Activated T-helper 17 cell treated with anti-CD3 and anti-CD28 coated beads, Interleukin-2, amount 50 U/mL, for 72 hours (primary cell): ENCODE measurements around the gene SIT1. TPM values are rescaled to one million over a fixed set of nuclear protein-coding genes. Genes with fewer than 3 reads are reported as not detected.

ENCODE experiments used
- ATAC-seq: fragments of 150-1000 bp; cut with Tn5 transposase; replicated peaks from 2 replicates; pipeline ENCODE4 v1.10.0; 2021; ENCODE audit warnings: mild to moderate bottlenecking, moderate library complexity
- H3K27ac Mint-ChIP-seq: one replicate; pipeline ENCODE4 v1.8.0; 2022; ENCODE audit warnings: mixed read lengths
- H3K27me3 Mint-ChIP-seq: one replicate; pipeline ENCODE4 v1.8.0; 2022; ENCODE audit warnings: mixed read lengths
- H3K36me3 Mint-ChIP-seq: one replicate; pipeline ENCODE4 v1.8.0; 2022; ENCODE audit warnings: low read depth, mild to moderate bottlenecking, mixed read lengths
- H3K4me1 Mint-ChIP-seq: one replicate; pipeline ENCODE4 v1.8.0; 2022; ENCODE audit warnings: mixed read lengths
- H3K4me3 Mint-ChIP-seq: one replicate; pipeline ENCODE4 v1.8.0; 2022; ENCODE audit warnings: mild to moderate bottlenecking, mixed read lengths
- H3K9me3 Mint-ChIP-seq: one replicate; pipeline ENCODE4 v1.8.0; 2022; ENCODE audit warnings: mixed read lengths
- total RNA-seq, 2 donors: library from RNA; stranded (reverse); gene quantifications; one replicate each; pipeline ENCODE4 v1.2.3, GENCODE V29; 2022

The SIT1 gene
- total RNA-seq, 2 donors from 2014 or later = 97.0 to 135 TPM

DNA sequence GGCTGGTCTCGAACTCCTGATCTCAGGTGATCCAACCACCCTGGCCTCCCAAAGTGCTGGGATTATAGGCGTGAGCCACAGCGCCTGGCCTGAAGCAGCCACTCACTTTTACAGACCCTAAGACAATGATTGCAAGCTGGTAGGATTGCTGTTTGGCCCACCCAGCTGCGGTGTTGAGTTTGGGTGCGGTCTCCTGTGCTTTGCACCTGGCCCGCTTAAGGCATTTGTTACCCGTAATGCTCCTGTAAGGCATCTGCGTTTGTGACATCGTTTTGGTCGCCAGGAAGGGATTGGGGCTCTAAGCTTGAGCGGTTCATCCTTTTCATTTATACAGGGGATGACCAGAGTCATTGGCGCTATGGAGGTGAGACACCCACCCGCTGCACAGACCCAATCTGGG is 24.5 kb upstream of the SIT1 start:
- Mint-ChIP-seq H3K9me3 (no peaks in the 10 kb centered on the region), H3K36me3 (no peaks in the 10 kb centered on the region), H3K4me3 (peak overlapping the region; percentile 74), H3K4me1 (peaks cover 12% of the 10 kb centered on the region), H3K27ac (no peak overlapping the region), H3K27me3 (peaks cover 5% of the 10 kb centered on the region)
- peak; percentile 10 for ATAC-seq

DNA sequence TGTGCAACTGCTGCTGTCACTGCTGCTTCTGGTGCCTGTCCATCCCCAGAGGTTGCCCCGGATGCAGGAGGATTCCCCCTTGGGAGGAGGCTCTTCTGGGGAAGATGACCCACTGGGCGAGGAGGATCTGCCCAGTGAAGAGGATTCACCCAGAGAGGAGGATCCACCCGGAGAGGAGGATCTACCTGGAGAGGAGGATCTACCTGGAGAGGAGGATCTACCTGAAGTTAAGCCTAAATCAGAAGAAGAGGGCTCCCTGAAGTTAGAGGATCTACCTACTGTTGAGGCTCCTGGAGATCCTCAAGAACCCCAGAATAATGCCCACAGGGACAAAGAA is 23.3 kb upstream of the SIT1 start:
- Mint-ChIP-seq H3K9me3 (no peaks in the 10 kb centered on the region), H3K27me3 (peaks cover 5% of the 10 kb centered on the region), H3K4me1 (peaks cover 12% of the 10 kb centered on the region), H3K36me3 (no peaks in the 10 kb centered on the region), H3K4me3 (peak overlapping the region; percentile 45), H3K27ac (peak overlapping the region; percentile 1)
- no peak for ATAC-seq

DNA sequence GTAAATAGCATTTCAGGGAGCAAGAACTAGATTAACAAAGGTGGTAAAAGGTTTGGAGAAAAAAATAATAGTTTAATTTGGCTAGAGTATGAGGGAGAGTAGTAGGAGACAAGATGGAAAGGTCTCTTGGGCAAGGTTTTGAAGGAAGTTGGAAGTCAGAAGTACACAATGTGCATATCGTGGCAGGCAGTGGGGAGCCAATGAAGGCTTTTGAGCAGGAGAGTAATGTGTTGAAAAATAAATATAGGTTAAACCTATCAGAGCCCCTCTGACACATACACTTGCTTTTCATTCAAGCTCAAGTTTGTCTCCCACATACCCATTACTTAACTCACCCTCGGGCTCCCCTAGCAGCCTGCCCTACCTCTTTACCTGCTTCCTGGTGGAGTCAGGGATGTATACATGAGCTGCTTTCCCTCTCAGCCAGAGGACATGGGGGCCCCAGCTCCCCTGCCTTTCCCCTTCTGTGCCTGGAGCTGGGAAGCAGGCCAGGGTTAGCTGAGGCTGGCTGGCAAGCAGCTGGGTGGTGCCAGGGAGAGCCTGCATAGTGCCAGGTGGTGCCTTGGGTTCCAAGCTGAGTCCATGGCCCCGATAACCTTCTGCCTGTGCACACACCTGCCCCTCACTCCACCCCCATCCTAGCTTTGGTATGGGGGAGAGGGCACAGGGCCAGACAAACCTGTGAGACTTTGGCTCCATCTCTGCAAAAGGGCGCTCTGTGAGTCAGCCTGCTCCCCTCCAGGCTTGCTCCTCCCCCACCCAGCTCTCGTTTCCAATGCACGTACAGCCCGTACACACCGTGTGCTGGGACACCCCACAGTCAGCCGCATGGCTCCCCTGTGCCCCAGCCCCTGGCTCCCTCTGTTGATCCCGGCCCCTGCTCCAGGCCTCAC is 22.6 kb upstream of the SIT1 start, which contains the start of gene CA9:
CA9 (plus strand) TSS at position 797 of the 893 bp plus-strand sequence; CDS start at position 829, 32 bp downstream.
- peaks cover 5% of the 10 kb centered on the region for H3K27me3 Mint-ChIP-seq
- H3K27ac Mint-ChIP-seq = peak within 1 kb of the TSS; percentile 1
- H3K36me3 Mint-ChIP-seq = no peaks in the 10 kb centered on the region
- H3K9me3 Mint-ChIP-seq = no peaks in the 10 kb centered on the region
- H3K4me1 Mint-ChIP-seq = peaks cover 12% of the 10 kb centered on the region
- peak; percentile 29 for ATAC-seq
- H3K4me3 Mint-ChIP-seq = peak within 1 kb of the TSS; percentile 45

DNA sequence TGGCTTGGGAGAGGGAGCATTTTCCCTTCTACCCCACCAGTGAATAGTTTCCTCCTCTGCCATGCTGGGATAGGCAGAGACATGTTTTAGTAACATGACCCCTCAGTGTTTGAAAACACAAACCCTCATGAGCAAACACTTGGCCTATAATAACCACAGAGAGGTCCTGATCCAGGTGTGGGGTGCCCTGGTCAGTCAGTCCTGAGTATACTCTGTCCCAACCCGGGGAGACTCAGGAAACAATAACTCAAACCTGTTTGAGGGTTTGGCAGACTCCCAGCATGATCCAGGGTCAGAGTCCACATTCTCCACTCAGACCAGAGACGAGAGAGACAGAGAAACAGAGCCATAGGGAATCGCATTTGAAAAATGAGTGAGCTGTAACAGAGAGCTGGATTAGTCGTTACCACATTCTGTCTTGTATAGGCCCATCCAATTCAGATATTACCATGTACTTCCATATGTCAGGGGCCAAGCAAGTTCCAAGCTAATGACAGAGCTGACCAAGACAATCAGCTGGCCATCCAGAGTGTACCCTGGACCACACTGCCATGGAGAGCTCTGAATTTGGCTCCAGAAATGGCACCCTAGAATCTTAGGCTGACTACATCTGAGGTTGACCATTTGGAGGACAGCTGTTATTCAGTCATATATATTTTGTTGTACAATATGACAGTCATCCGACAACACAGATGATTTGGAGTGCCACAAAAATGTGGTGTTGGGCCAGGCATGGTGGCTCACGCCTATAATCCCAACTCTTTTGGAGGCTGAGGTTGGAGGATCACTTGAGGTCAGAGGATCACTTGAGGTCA is 18.8 kb upstream of the SIT1 start:
- Mint-ChIP-seq H3K4me1 (peaks cover 13% of the 10 kb centered on the region), H3K27me3 (peaks cover 3% of the 10 kb centered on the region), H3K9me3 (no peaks in the 10 kb centered on the region), H3K4me3 (no peak overlapping the region), H3K27ac (no peak overlapping the region), H3K36me3 (no peaks in the 10 kb centered on the region)
- no peak for ATAC-seq

DNA sequence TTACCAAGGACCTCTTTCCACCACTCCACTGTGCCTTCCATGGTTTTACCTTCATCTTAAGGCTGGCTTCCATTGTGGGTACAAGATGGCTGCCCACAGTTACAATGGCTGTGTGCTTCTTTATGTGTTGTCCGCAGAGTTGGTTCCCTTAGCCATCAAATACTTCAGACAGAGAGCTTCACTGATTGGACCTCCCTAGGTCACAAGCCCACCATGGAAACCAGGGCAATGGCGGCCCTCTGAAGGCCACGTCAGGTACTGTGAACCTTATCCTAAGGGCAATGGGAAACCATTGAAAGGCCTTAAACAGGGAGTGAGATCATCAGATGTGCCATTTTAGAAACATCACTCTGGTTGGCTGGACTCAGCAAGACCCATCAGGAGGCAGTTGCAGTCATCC is 17.2 kb upstream of the SIT1 start:
- no peak for ATAC-seq
- no peaks in the 10 kb centered on the region for H3K27me3 Mint-ChIP-seq
- no peaks in the 10 kb centered on the region for H3K9me3 Mint-ChIP-seq
- peaks cover under 1% of the 10 kb centered on the region for H3K36me3 Mint-ChIP-seq
- no peak overlapping the region for H3K4me3 Mint-ChIP-seq
- H3K27ac Mint-ChIP-seq = no peak overlapping the region
- H3K4me1 Mint-ChIP-seq = peaks cover 20% of the 10 kb centered on the region

DNA sequence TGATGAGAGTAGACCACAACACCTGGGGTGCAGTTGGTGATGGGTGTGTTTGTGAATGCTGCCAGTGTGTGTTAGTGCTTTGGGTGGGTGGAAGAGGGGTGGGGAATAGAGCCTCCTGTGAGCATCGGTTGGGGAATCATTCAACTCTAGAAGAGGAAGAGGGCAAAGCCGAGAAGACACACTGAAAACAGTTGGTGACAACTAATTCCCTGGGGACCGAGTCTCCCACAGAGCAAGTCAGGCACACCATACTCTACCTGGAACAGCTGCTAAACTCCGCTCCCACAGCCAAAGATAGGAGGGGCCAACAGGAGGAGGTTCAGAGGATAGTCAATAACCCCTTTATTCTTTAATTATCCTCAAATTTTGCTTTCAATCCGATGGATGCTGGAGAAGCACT is 15.8 kb upstream of the SIT1 start:
- Mint-ChIP-seq H3K4me3 (no peak overlapping the region), H3K27me3 (no peaks in the 10 kb centered on the region), H3K36me3 (peaks cover 14% of the 10 kb centered on the region), H3K4me1 (peaks cover 34% of the 10 kb centered on the region), H3K9me3 (no peaks in the 10 kb centered on the region), H3K27ac (peak overlapping the region; percentile 73)
- no peak for ATAC-seq

DNA sequence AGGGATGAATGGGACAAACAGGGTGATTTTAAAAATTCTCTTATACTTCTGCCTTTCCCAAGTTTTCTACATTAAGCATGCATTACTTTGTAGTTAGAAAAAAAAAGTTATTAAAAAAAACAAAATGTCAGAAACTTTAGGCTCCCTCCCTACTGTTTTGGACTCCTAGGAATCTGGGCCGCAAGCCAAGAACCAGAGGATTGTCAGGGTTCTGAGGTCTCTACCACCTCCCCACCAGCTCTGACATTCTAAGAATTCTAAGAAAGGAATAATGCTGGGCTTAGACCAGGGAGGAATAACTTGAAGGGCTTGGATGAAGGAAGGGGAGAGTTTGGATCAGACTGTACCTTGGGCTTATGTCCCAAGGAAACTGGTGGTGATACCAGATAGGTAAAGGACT is 15.3 kb upstream of the SIT1 start:
- no peak for ATAC-seq

DNA sequence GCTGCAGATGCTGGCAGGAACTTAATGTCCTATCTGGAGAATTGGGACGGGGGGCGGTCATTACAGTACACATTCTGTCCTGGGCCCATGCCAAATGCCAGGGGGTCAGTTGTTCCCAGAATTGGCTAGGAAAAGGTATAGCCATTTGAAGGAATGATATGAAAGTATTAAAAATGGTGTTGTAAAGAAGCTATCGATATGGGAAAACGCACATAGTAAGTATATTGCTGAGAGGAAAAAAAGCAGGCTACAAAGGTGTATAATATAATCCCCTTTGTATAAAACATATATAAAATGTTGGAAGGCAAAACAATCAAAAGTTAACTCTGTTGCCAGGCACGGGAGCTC is 14.7 kb upstream of the SIT1 start:
- no peaks in the 10 kb centered on the region for H3K9me3 Mint-ChIP-seq
- H3K27me3 Mint-ChIP-seq = no peaks in the 10 kb centered on the region
- peak overlapping the region; percentile 73 for H3K27ac Mint-ChIP-seq
- no peak for ATAC-seq
- H3K4me3 Mint-ChIP-seq = peak overlapping the region; percentile 98
- peaks cover 41% of the 10 kb centered on the region for H3K4me1 Mint-ChIP-seq
- peaks cover 25% of the 10 kb centered on the region for H3K36me3 Mint-ChIP-seq

More for the DNA sequence above, 15.3 kb upstream of the SIT1 start:
- H3K4me1 Mint-ChIP-seq = peaks cover 35% of the 10 kb centered on the region
- no peaks in the 10 kb centered on the region for H3K9me3 Mint-ChIP-seq
- H3K27ac Mint-ChIP-seq = peak overlapping the region; percentile 73
- H3K4me3 Mint-ChIP-seq = peak overlapping the region; percentile 98
- H3K36me3 Mint-ChIP-seq = peaks cover 19% of the 10 kb centered on the region
- no peaks in the 10 kb centered on the region for H3K27me3 Mint-ChIP-seq

DNA sequence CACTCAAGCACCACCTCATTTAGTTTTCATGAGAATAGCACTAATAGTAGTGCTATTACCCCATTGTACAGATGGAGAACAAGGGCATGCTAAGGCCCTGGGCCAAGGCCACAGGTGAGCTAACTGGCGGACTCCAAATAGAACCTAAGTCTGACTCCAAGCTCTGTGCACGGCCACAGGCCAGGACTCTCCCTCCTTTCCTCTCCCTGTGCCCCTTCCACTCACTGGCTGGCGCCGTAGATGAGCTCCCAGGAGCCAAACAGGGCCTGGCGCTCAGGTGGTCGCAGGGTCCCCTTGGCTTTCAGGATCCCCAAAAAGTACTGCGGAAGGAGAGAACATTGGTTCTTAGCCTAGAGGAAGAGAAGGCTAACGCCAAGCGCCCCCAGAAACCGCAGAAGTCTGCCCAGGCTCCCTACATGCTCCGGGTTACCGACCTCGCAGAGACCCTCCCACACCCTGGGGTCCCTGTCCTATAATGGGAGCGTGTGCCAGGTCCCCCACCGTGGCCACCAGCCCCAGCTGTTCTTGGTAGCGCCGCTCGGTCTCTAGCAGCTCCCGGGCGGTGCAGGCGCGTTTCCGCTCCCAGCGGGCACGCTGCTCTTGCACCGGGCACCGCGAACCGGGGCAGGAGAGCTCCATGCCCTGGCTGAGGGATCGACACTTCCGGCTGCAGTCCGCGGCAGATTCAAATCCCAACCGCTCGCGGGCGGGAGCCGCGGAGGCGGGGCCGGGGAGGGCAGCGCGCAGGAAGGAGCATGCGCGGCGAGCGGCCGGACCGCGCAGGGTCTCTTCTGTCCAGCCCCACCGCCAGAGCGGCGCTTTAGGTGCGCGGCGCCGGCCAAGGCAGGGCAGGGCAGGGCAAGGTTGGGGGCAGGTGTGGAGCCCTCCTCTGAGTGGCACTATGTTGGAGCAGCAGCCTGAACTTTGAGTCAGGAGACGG is 14.1 kb upstream of the SIT1 start, which contains the start of gene ARHGEF39:
ARHGEF39 (minus strand) TSS at position 665 of the 940 bp plus-strand sequence; CDS start at position 639, 26 bp downstream.
- Mint-ChIP-seq H3K9me3 (no peaks in the 10 kb centered on the region), H3K27ac (peak within 1 kb of the TSS; percentile 73), H3K27me3 (no peaks in the 10 kb centered on the region), H3K4me1 (peaks cover 42% of the 10 kb centered on the region), H3K36me3 (peaks cover 32% of the 10 kb centered on the region), H3K4me3 (peak within 1 kb of the TSS; percentile 98)
- peak; percentile 89 for ATAC-seq

DNA sequence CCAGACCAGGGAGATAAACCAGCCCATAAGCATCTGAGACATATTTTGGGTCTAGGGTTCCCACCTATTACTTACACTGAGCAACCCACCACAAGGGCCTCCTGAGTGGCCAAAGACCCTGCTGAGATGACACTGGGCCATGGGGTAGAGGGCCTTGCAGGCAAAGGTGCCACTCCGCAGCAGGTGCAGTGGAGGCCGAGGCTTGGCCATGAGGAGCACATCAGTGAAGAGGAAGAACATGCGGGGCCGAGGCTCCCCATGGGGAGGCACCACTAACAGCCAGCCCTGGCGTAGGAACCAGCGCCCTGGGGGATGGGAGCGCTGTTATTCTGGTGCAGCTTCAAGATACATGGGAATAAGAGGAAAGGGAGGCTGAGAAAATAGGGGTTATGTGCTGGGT is 11.7 kb upstream of the SIT1 start:
- H3K27ac Mint-ChIP-seq = peak overlapping the region; percentile 82
- H3K27me3 Mint-ChIP-seq = no peaks in the 10 kb centered on the region
- no peak for ATAC-seq
- no peaks in the 10 kb centered on the region for H3K9me3 Mint-ChIP-seq
- H3K4me1 Mint-ChIP-seq = peaks cover 58% of the 10 kb centered on the region
- H3K4me3 Mint-ChIP-seq = peak overlapping the region; percentile 98
- H3K36me3 Mint-ChIP-seq = peaks cover 55% of the 10 kb centered on the region

DNA sequence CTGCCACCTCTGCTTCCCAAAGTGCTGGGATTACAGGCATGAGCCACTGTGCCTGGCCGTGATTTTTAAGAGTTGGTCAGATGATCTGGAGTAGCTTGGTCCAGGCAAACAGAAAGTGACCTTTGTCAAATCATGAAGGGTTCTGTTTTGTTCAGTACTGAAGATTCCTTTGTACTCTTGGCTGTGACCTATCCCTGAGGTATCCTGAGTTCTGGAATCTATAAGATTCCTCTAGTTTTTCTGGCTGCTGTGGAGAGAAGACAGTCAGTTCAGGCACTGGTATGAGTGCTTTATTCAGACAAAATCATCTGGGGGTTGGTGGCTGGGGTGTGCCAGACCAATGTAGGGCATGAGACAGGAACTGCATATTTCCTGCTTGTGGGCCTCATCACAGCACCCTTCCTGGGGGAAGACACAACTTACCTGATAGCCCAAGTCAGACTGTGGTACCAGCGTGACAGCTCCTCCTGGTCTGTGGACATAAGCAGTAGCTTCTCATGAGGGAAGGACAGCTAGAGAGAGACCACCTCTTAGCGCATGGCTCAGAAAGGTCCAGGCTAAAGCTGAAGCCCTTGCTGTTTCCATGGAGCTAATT is 11.1 kb upstream of the SIT1 start:
- Mint-ChIP-seq H3K4me3 (peak overlapping the region; percentile 98), H3K9me3 (no peaks in the 10 kb centered on the region), H3K4me1 (peaks cover 64% of the 10 kb centered on the region), H3K36me3 (peaks cover 61% of the 10 kb centered on the region), H3K27ac (peak overlapping the region; percentile 82), H3K27me3 (no peaks in the 10 kb centered on the region)
- no peak for ATAC-seq

DNA sequence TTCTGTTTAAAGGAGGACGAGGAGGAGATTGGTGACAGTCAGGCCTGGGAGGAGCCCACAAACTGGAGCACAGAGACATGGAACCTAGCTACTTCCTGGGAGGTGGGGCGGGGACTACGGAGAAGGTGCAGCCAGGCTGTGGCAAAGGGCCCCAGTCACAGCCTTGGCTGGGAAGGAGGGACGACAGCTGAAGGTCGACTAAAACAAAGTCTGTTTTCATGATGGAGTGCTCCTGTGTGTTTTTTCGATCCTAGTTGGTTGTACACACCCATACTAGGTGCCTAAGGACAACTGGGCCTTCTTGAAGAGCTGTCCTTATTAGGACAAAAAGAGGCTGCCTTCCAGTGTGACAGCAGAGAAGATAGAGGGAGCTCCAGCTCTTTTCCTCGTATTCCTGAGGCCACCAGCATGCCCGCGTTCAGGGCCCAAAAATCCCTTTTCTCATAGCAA is 10.3 kb upstream of the SIT1 start:
- Mint-ChIP-seq H3K27ac (peak overlapping the region; percentile 70), H3K27me3 (no peaks in the 10 kb centered on the region), H3K9me3 (no peaks in the 10 kb centered on the region), H3K4me1 (peaks cover 67% of the 10 kb centered on the region), H3K4me3 (peak overlapping the region; percentile 98), H3K36me3 (peaks cover 62% of the 10 kb centered on the region)
- no peak for ATAC-seq

DNA sequence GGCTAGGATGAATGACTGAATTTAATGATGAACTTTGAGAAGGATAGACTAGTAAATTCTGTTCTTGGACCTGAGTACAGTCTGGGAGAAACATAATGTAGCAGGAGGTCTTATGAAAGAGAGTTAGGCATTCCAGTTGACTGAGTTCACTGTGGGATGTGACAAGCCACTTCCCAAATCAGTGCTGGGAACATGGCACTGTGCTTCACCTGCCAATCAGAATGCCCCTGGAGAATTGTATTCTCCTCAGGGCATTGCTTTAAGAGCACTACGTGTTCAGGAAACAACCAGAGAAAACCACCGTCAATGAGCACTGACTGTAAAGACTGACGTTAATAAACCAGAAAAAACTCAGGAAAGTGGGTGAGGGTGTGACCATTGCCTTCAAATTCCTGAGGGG is 8.6 kb upstream of the SIT1 start:
- H3K9me3 Mint-ChIP-seq = no peaks in the 10 kb centered on the region
- H3K27ac Mint-ChIP-seq = peak overlapping the region; percentile 99
- peaks cover 66% of the 10 kb centered on the region for H3K4me1 Mint-ChIP-seq
- peaks cover 62% of the 10 kb centered on the region for H3K36me3 Mint-ChIP-seq
- no peaks in the 10 kb centered on the region for H3K27me3 Mint-ChIP-seq
- no peak for ATAC-seq
- peak overlapping the region; percentile 98 for H3K4me3 Mint-ChIP-seq

DNA sequence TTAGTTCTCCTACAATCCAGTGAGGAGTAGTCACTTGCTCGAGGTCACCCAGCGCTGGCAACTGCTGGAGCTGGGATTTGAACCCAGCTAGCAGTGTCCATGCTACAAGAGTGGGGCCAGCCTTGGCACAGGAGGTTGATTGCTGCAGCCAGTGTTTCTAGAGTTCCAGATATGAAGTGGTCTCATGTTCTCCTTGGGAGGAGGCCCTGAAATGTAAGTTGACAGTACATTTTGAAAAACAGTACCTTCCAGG is 8.2 kb upstream of the SIT1 start:
- peaks cover 62% of the 10 kb centered on the region for H3K36me3 Mint-ChIP-seq

More for the DNA sequence above, 8.2 kb upstream of the SIT1 start:
- ATAC-seq = no peak
- Mint-ChIP-seq H3K9me3 (no peaks in the 10 kb centered on the region), H3K27ac (peak overlapping the region; percentile 99), H3K27me3 (no peaks in the 10 kb centered on the region), H3K4me1 (peaks cover 64% of the 10 kb centered on the region), H3K4me3 (peak overlapping the region; percentile 98)
